Ishikawa (cell line): ENCODE data around the gene SLC25A26.

ENCODE experiments used
- EGR1 ChIP-seq: IDR thresholded peaks from 2 replicates; pipeline ENCODE4 v1.6.1; 2012
- EP300 ChIP-seq: IDR thresholded peaks from 2 replicates; pipeline ENCODE4 v1.6.1; 2012; ENCODE audit warnings: borderline replicate concordance
- FOXM1 ChIP-seq: IDR thresholded peaks from 2 replicates; pipeline ENCODE4 v1.6.1; 2012; ENCODE audit warnings: low read depth, borderline replicate concordance
- MAX ChIP-seq: IDR thresholded peaks from 2 replicates; pipeline ENCODE4 v1.6.1; 2012
- RAD21 ChIP-seq: IDR thresholded peaks from 2 replicates; pipeline ENCODE4 v1.6.1; 2012; ENCODE audit warnings: low read depth
- REST ChIP-seq: IDR thresholded peaks from 2 replicates; pipeline ENCODE4 v1.6.1; 2012; ENCODE audit warnings: low read depth, mild to moderate bottlenecking

GRCh38 chr3:66242788-66243464 is 22.1 kb downstream of the SLC25A26 start:
- TF ChIP-seq REST (no peak), EP300 (no peak), MAX (no peak), FOXM1 (no peak), RAD21 (no peak), EGR1 (no peak)
